ENCODE measurements around the gene FGF21.
"Not testable (repeated sequence)": the region's sequence is repeated elsewhere in the genome, so short reads cannot be mapped to it uniquely, and the experiment has no call there.

Gene FGF21

GRCh38 chr19:48784527-48784926, 29.2 kb downstream of the FGF21 start:
- Histone ChIP-seq H3K4me3 (replicated peaks; ENCODE audit: low read depth, low read length) (no peak overlapping the region), H3K27me3 (replicated peaks; ENCODE audit: control insufficient read depth, insufficient read depth, low read length) (no peaks in the 10 kb centered on the region), H3K36me3 (ENCODE audit: control insufficient read depth, insufficient read depth, low read length) (no peaks in the 10 kb centered on the region)
- DNase-seq (ENCODE audit: extremely low read depth, insufficient read length) = no peak
- no peak for TF ChIP-seq CTCF (IDR thresholded peaks at IDR 0.05; ENCODE audit: insufficient read depth, low read length, poor library complexity, severe bottlenecking)

- DNase-seq (ENCODE audit: extremely low read depth, insufficient read length); H3K36me3 ChIP-seq (ENCODE audit: control insufficient read depth, insufficient read depth, low read length); H3K27me3 ChIP-seq (replicated peaks; ENCODE audit: control insufficient read depth, insufficient read depth, low read length); H3K4me3 ChIP-seq (replicated peaks; ENCODE audit: low read depth, low read length): not testable (repeated sequence)
Measured at GRCh38 chr19:48786422-48786821, 31.1 kb downstream of the FGF21 start.

- H3K27me3 ChIP-seq (replicated peaks; ENCODE audit: control insufficient read depth, insufficient read depth, low read length); H3K36me3 ChIP-seq (ENCODE audit: control insufficient read depth, insufficient read depth, low read length); DNase-seq (ENCODE audit: extremely low read depth, insufficient read length); H3K4me3 ChIP-seq (replicated peaks; ENCODE audit: low read depth, low read length): not testable (repeated sequence)
Measured at GRCh38 chr19:48787331-48787730, 32.0 kb downstream of the FGF21 start.

- no peaks in the 10 kb centered on the region for H3K27me3 ChIP-seq (replicated peaks; ENCODE audit: control insufficient read depth, insufficient read depth, low read length)
- no peak for DNase-seq (ENCODE audit: extremely low read depth, insufficient read length)
Measured at GRCh38 chr19:48793271-48793670, 37.9 kb downstream of the FGF21 start.

GRCh38 chr19:48794291-48794690, 39.0 kb downstream of the FGF21 start:
- H3K27me3 ChIP-seq (replicated peaks; ENCODE audit: control insufficient read depth, insufficient read depth, low read length) = no peaks in the 10 kb centered on the region
- TF ChIP-seq CTCF (IDR thresholded peaks at IDR 0.05; ENCODE audit: insufficient read depth, low read length, poor library complexity, severe bottlenecking) = no peak
- no peaks in the 10 kb centered on the region; the same call in 1 of the 2 replicates for H3K36me3 ChIP-seq (ENCODE audit: control insufficient read depth, insufficient read depth, low read length)
- DNase-seq (ENCODE audit: extremely low read depth, insufficient read length) = no peak
- no peak overlapping the region for H3K4me3 ChIP-seq (replicated peaks; ENCODE audit: low read depth, low read length)

More at GRCh38 chr19:48793271-48793670, 37.9 kb downstream of the FGF21 start:
- H3K36me3 ChIP-seq (ENCODE audit: control insufficient read depth, insufficient read depth, low read length) = no peaks in the 10 kb centered on the region; the same call in 1 of the 2 replicates
- TF ChIP-seq CTCF (IDR thresholded peaks at IDR 0.05; ENCODE audit: insufficient read depth, low read length, poor library complexity, severe bottlenecking) = no peak
- no peak overlapping the region for H3K4me3 ChIP-seq (replicated peaks; ENCODE audit: low read depth, low read length)

- peak; percentile 93 for TF ChIP-seq CTCF (IDR thresholded peaks at IDR 0.05; ENCODE audit: insufficient read depth, low read length, poor library complexity, severe bottlenecking)
- DNase-seq (ENCODE audit: extremely low read depth, insufficient read length) = peak; percentile 88
- Histone ChIP-seq H3K4me3 (replicated peaks; ENCODE audit: low read depth, low read length) (peak overlapping the region; percentile 62), H3K27me3 (replicated peaks; ENCODE audit: control insufficient read depth, insufficient read depth, low read length) (no peaks in the 10 kb centered on the region), H3K36me3 (ENCODE audit: control insufficient read depth, insufficient read depth, low read length) (no peaks in the 10 kb centered on the region; the same call in 1 of the 2 replicates)
Measured at GRCh38 chr19:48795055-48795684, 39.8 kb downstream of the FGF21 start.

GRCh38 chr19:48795685-48796070, 40.4 kb downstream of the FGF21 start:
- H3K27me3 ChIP-seq (replicated peaks; ENCODE audit: control insufficient read depth, insufficient read depth, low read length) = no peaks in the 10 kb centered on the region
- H3K36me3 ChIP-seq (ENCODE audit: control insufficient read depth, insufficient read depth, low read length) = no peaks in the 10 kb centered on the region; the same call in 1 of the 2 replicates
- TF ChIP-seq CTCF (IDR thresholded peaks at IDR 0.05; ENCODE audit: insufficient read depth, low read length, poor library complexity, severe bottlenecking) = no peak
- no peak for DNase-seq (ENCODE audit: extremely low read depth, insufficient read length)
- no peak overlapping the region for H3K4me3 ChIP-seq (replicated peaks; ENCODE audit: low read depth, low read length)
